NCI-H1105 (cell line): ENCODE data around the gene C11orf52.
A peak's percentile ranks its signal among the peaks of the same experiment; 100 is the strongest.
"Not testable (repeated sequence)": the region's sequence is repeated elsewhere in the genome, so short reads cannot be mapped to it uniquely, and the experiment has no call there.

Experiments used
- DNase-seq: peaks from one replicate; lab custom pipeline; 2025; lab: John Stamatoyannopoulos, UW

Gene C11orf52, protein sequence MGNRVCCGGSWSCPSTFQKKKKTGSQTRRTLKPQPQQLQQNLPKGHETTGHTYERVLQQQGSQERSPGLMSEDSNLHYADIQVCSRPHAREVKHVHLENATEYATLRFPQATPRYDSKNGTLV

DNA sequence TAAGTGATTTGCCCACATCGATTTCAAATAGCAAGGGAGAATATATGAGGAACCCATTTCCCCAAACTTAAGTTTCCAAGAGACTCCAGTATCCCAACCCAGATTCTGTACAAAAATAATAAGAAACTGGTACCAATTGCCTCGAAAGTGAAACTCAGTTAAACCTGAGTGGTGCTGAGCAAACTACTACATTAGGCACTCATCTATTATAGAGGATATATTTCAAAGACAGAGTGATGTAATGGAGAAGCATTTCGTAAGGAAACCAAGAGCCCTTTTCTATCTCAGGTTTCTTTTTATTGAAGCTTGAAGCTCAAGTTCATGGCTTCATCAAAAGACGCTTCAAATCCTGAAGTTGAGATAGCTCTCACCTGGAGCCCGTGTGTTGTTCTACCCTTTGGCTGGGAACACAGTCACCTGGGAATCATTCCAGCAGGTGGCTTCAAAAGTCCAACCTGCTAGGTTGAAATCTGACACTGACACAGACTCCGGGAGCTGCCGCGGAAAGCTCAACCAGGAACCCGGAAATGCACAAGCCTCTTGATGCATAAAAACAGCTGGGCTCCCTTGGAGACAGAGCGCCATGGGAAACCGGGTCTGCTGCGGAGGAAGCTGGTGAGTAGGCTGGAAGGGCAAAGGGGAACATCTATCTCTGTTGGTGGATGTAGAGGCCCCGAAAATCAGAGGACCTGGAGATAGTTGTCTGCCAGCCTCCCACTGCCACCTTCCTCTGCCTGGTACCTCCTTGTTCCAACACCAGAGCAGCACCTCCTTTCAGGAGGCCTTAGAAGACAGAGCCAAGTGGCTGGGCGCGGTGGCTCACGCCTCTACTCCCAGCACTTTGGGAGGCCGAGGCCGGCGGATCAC is at the start of gene C11orf52:
Gene C11orf52 (plus strand): TSS at position 524 of the 867 bp plus-strand sequence. CDS start 60 bp downstream, at position 584.
- DNase-seq = peak; percentile 95

GRCh38 chr11:111870113-111870512 is 48.6 kb upstream of the C11orf52 start:
- peak; percentile 1 for DNase-seq

DNA sequence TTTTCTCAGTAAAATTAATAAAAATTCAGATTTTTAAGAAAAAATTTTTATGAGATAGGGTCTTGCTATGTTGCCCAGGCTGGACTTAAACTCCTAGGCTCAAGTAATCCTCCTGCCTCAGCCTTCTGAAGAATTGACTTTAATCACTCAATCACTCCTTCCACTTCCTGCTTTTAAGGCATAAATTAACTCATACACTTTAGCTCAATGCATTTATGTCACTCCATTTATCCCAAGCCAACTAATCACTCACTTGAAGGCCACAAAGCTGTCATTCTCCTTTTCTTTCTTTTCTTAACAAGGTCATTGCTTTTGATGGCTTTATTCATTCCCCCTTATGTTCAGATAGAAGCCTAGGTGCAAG is 48.2 kb upstream of the C11orf52 start:
- no peak for DNase-seq

DNA sequence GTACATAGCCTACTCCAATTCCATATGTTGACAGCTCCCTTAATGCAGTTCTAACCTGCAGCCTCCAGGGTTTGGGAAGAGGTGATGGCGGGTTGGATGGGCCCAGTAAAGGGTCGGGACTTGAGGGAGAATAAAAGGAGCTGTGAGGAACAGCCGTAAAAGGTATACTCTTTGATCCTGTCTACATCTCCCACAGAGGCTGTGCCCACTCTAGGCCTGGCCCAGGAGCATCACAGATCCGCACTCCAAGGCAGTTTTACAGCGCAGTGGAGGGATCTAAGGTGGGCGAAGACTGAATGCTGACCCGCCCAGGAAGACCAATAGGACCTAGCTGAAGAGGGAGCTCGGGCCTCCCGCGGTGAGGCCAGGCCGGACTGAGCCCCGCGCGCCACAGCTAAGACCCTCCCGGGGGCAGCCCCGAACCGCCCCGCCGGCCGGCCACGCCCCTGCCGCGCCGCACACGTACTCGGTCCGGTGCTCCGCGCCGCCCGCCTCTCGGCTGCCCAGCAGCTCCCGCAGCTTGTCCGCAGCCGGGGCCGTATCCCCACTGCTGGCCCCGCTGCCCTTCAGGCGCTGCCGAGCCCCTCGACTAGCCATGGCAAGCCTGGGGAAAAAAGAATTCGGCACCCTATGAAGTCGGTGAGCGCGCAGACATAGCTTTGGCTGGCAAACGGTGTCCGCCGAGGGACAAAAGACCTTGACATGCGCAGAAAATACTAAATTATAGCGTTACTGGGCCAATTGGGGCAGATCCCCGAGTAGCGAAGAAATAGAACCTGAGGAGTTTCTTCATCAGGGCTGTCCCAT is 47.6 kb upstream of the C11orf52 start, which contains the start of gene ALG9:
Gene ALG9 (minus strand): TSS at position 696 of the 807 bp plus-strand sequence. CDS start 99 bp downstream, at position 597.
- DNase-seq = peak; percentile 73

GRCh38 chr11:111871693-111872161 is 47.0 kb upstream of the C11orf52 start:
- DNase-seq = no peak

- peak; percentile 37 for DNase-seq
These were observed 40.3 kb upstream of the C11orf52 start for GRCh38 chr11:111878385-111878848.

DNA sequence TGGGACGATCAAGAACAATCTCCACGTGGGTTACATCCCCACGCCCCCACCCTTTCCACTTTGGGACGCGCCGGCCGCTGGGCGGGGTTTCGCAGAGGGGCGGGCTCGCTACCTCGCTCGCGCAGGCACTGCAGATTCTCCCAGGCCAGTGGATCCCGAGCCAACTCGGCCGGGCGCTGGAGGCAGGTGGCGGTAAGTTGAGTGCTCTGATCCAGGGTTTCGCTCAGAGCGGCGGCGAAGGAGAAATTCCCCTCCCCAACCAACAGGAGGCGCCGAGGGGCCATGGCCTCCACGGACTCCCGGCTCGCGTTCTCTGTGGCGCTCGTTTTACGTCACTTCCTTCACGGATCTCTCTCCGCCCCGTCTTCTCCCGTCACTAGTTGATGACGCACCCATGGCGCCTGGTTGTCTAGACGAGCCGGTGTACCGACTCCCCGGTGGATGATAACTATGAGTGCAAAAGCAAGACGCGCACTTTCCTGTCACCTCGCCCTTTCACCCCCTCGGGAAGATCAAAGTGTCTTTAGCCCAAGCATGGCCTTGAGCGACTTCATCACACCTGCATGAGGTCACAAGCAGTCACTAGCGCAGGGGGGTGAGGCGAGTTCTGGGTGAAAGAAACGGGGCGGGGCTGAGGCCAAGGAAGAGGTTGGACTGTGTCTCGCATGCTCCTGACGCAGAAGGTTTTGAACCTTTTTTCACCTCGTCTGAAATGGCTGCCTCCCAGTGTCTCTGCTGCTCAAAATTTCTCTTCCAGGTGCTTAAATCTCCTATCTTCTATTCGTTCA is 39.7 kb upstream of the C11orf52 start, which contains the start of the genes CFAP68 and FDXACB1:
Gene CFAP68 (plus strand): TSS at position 693 of the 788 bp plus-strand sequence. CDS start 20 bp downstream, at position 713.
Gene FDXACB1 (minus strand): TSS at position 317 of the 788 bp plus-strand sequence. CDS start 33 bp downstream, at position 284.
- DNase-seq = peak; percentile 99

GRCh38 chr11:111879637-111879960 is 39.1 kb upstream of the C11orf52 start:
- no peak for DNase-seq

DNA sequence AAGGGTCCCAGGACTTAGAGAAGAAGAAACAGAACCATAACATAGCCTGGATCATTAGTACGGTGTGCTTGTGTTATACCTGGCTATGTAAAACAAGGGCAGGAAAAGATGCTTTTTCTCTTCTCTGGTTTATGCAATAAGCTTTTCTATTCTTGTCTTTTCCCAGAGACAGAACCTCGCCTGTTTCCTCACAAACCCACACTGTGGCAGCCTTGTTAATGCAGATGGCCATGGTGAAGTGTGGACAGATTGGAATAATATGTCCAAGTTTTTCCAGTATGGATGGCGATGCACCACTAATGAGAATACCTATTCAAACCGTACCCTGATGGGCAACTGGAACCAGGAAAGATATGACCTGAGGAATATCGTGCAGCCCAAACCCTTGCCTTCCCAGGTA is 36.5 kb upstream of the C11orf52 start:
- no peak for DNase-seq

DNA sequence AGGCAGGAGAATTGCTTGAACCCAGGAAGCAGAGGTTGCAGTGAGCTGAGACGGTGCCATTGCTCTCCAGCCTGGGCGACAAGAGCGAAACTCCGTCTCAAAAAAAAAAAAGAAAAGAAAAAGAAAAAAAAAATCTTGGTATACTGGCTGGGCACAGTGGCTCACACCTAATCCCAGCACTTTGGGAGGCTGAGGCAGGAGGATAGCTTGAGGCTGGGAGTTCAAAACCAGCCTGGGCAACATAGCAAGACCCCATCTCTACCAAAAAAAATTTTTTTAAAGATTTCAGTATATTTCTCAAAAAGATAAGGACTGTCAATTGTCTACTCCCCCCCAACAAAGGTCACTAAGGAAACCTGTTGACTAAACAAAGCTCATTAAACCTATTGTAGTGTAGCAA is 33.7 kb upstream of the C11orf52 start:
- DNase-seq = not testable (repeated sequence)

DNA sequence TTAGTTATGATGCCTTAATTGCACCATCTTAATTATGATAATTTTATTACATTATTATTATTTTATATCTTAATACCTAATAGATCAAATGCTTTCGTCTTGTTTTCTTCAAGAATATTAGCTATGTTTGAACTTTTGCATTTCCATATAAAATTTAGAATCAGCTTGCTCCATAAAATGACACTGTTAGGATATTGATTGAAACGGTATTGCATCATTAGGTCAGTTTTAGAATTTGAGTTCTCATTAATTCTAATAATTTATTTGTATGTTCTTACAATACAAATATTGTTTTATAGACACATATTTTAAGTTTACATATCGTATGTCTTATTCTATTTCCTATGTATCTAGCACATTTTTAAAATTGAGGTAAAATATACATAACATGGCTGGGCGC is 32.7 kb upstream of the C11orf52 start:
- no peak for DNase-seq

DNA sequence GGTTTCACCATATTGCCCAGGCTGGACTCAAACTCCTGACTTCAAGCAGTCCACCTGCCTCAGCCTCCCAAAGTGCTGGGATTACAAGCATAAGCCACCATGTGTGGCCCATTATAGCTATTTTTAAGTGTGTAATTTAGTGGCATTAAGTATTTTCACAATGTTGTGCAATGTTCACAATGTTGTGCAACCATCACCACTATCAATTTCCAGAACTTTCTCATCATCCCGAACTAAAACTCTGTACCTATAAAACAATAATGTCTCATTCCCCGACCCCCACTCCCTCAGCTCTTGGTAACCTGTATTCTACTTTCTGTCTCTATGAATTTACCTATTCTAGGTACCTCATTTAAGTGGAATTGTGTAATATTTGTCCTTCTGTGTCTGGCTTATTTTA is 31.9 kb upstream of the C11orf52 start:
- no peak for DNase-seq

GRCh38 chr11:111905411-111905810 is 13.3 kb upstream of the C11orf52 start:
- no peak for DNase-seq

- DNase-seq = no peak
These were observed 12.0 kb upstream of the C11orf52 start for GRCh38 chr11:111906680-111907079.

GRCh38 chr11:111908639-111909305 is 9.9 kb upstream of the C11orf52 start:
- no peak for DNase-seq

GRCh38 chr11:111909378-111909777 is 9.3 kb upstream of the C11orf52 start:
- DNase-seq = no peak

DNA sequence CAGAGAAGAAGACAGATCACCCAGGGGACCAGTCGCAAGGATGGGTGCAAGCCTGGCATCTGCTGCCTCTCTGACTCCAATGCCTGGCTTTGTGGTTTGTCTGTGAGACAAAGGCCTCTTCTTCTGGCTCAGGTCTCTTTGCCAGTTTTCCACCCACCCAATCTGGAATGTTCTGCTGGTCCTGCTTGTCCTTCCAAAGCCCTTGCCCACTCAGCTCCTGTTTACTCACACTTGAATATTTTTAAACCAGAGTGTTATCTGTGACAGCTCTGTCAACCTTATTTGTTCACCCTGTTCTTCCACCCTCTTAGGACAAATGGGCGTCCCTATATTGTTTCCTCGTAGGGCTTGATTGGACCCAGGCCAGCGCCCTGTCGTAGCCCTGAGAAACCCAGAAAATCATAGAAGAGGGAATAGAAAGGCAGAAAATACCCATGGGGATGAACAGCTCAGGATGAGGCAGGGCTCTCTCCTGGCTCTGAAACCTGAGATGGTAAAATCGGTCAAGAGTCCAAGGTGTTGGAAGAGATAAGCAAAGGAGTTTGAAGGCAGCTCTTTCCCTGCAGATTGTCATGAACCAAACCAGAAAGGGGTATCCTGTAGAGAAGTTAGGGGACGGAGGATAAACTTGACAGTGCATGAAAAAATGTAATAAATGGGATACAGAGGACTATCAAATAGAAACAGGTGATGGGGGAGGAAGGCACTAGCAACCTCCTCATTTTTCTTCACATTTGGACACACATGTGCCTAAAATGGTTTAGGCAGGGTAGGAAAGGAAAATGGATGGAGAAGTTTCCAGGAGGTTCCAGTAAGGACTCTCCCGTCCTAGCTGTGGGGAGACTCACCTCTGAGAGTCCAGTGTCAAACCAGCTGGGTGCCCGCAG is 7.8 kb upstream of the C11orf52 start:
- DNase-seq = no peak

- DNase-seq = no peak
These were observed 6.9 kb upstream of the C11orf52 start, which contains the start of gene CRYAB for GRCh38 chr11:111911563-111912401. Gene CRYAB (minus strand): TSS chr11:111911770. CDS start chr11:111911724, 46 bp downstream.

DNA sequence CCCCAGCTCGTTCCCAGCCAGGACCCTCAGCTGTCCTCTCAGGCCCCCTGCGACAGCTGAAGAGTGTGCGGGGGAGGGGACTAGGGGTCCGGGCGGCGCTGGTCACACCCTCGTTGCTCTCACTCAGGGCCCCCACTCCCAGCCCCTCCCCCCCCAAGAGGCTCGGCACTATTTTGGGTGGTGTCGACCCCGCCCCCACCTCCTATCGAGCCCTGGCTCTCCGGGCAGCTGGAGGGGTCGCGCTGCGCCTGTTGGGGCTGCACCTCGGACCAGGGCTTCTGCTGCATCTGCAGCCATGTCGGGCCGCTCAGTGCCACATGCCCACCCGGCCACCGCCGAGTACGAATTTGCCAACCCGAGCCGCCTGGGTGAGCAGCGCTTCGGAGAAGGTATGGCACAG is 6.2 kb upstream of the C11orf52 start, which contains the start of gene HSPB2:
Gene HSPB2 (plus strand): TSS at position 200 of the 400 bp plus-strand sequence. CDS start 96 bp downstream, at position 296.
- no peak for DNase-seq
